Effector memory CD4-positive, alpha-beta T cell (primary cell): ENCODE measurements around the gene NXPH1.

ENCODE experiments used
- DNase-seq, 3 donors: peaks; one replicate each; pipeline ENCODE4 v3.0.0-alpha.2; 2020
- H3K27ac ChIP-seq: 2 replicates; pipeline ENCODE4 v1.7.0; 2013; ENCODE audit warnings: mild to moderate bottlenecking, low read length, moderate library complexity; ENCODE audit not compliant: insufficient read depth, poor library complexity, severe bottlenecking
- H3K27me3 ChIP-seq: replicated peaks from 2 replicates; pipeline ENCODE4 v1.7.0; 2013; ENCODE audit warnings: mild to moderate bottlenecking, low read length; ENCODE audit not compliant: insufficient read depth, control insufficient read depth, poor library complexity, severe bottlenecking
- H3K36me3 ChIP-seq: 2 replicates; pipeline ENCODE4 v1.7.0; 2013; ENCODE audit warnings: mild to moderate bottlenecking, low read length, moderate library complexity; ENCODE audit not compliant: control insufficient read depth, insufficient read depth
- H3K4me1 ChIP-seq: 2 replicates; pipeline ENCODE4 v1.7.0; 2013; ENCODE audit warnings: low read length, mild to moderate bottlenecking; ENCODE audit not compliant: control insufficient read depth, insufficient read depth, poor library complexity, severe bottlenecking
- H3K4me3 ChIP-seq: 2 replicates; pipeline ENCODE4 v1.7.0; 2013; ENCODE audit warnings: low read length, low read depth, mild to moderate bottlenecking; ENCODE audit not compliant: insufficient read depth, poor library complexity, severe bottlenecking
- H3K9me3 ChIP-seq: 2 replicates; pipeline ENCODE4 v1.7.0; 2013; ENCODE audit warnings: mild to moderate bottlenecking, low read length, moderate library complexity; ENCODE audit not compliant: control insufficient read depth

The NXPH1 gene

DNA sequence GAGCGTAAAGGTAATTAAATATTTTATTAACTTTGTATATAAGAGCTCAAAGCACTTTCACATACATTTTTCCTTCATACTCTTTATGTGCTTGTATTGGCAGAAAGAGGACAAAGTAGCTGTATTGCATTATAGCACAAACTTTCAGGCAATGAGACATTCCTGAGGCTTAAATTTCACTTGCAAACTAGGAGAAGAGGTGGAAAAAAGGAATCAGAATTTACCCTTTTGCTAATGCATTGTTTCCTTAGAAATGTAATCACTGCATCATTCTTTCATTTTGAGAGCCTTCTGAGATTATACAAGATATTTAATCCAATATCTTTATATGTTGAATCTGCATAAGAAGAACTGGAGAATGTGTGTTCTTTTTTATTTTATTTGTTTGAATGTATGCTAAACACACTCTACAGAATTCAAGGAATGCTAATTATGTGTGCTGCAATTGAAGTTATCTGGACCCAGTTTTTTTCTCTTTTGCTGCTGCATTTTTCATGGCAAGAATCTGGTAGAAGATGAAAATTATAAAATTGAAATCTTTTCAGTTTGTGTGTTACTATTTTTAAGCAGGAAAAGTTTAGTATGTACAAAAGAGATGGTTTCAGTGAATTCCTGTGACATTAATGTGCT lies 185.1 kb downstream of the NXPH1 start:
- H3K4me3 ChIP-seq = no peak overlapping the region
- no peaks in the 10 kb centered on the region for H3K4me1 ChIP-seq
- DNase-seq = no peak
- H3K27me3 ChIP-seq = no peaks in the 10 kb centered on the region
- H3K27ac ChIP-seq = no peak overlapping the region
- H3K36me3 ChIP-seq = no peaks in the 10 kb centered on the region
- H3K9me3 ChIP-seq = no peaks in the 10 kb centered on the region

DNA sequence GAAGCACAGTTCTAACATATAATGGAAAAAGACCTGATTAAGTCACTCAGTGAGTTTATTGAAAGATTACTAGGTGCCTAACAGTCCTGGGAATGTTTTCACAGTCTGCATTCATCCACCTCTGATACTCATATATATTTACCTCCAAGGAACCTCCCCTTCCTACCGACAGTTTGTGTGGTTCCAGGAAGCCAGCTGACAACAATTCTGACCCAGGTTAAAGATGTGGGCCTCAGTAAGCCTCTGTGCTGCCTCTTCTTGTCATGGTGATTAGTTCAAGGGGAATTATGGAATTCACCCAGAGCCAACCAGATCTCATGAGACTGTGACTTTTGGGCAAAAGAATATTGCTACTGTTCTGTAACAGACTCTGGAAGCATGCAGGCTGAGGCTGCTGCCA lies 186.8 kb downstream of the NXPH1 start:
- no peak overlapping the region for H3K4me3 ChIP-seq
- H3K27ac ChIP-seq = no peak overlapping the region
- H3K36me3 ChIP-seq = no peaks in the 10 kb centered on the region
- DNase-seq = no peak
- H3K4me1 ChIP-seq = no peaks in the 10 kb centered on the region
- no peaks in the 10 kb centered on the region for H3K27me3 ChIP-seq
- no peaks in the 10 kb centered on the region for H3K9me3 ChIP-seq

GRCh38 chr7:8625612-8626011 lies 192.2 kb downstream of the NXPH1 start:
- no peak for DNase-seq
- Histone ChIP-seq H3K36me3 (no peaks in the 10 kb centered on the region), H3K9me3 (no peaks in the 10 kb centered on the region), H3K27me3 (no peaks in the 10 kb centered on the region), H3K4me3 (no peak overlapping the region), H3K27ac (no peak overlapping the region), H3K4me1 (no peaks in the 10 kb centered on the region)

DNA sequence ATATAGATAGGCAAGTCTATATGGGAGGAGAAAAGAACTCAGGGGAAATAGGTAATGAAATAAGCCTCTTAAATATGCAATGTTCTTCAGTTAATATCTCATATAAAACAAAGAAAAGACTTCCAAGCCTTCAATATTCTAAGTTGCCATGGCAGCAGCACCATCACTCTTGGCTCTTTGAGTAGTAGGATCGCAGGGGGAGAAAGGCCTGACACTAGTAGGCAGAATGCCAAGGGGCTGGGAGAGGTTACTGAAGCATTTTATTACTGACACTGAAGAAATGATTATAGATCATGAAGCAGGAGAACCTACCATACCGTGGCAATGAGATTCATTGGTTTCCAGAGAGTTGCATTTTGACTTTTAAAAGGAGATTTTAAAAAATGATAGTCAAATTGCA lies 193.9 kb downstream of the NXPH1 start:
- Histone ChIP-seq H3K27me3 (no peaks in the 10 kb centered on the region), H3K4me1 (no peaks in the 10 kb centered on the region), H3K9me3 (no peaks in the 10 kb centered on the region)

GRCh38 chr7:8628656-8629055 lies 195.2 kb downstream of the NXPH1 start:
- Histone ChIP-seq H3K9me3 (no peaks in the 10 kb centered on the region), H3K27ac (no peak overlapping the region), H3K27me3 (no peaks in the 10 kb centered on the region), H3K4me3 (no peak overlapping the region), H3K36me3 (no peaks in the 10 kb centered on the region), H3K4me1 (no peaks in the 10 kb centered on the region)
- no peak for DNase-seq

More for the DNA sequence above, 193.9 kb downstream of the NXPH1 start:
- no peak overlapping the region for H3K27ac ChIP-seq
- no peak for DNase-seq
- H3K36me3 ChIP-seq = no peaks in the 10 kb centered on the region
- H3K4me3 ChIP-seq = no peak overlapping the region

DNA sequence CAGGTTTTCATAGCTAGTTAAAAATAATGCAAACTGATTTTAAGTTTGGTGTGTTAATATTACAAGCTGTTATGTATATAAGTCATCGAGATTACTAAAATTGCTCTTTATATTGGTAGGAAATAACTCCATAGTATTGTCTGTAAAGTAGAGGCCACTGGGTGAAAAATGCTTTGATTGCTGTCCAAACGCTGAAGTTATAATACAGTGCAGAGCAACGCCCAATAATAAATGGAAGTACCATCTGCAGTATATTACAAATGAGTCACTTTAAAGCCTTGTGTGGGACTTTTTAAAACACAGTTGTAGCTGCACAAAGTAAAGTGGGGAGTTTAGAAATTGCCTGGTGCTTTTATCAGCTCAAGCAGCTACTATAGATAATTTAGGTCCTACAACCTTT lies 196.1 kb downstream of the NXPH1 start:
- Histone ChIP-seq H3K36me3 (no peaks in the 10 kb centered on the region), H3K9me3 (no peaks in the 10 kb centered on the region)

GRCh38 chr7:8637322-8637721 lies 203.9 kb downstream of the NXPH1 start:
- H3K4me3 ChIP-seq = no peak overlapping the region
- H3K27ac ChIP-seq = no peak overlapping the region
- no peaks in the 10 kb centered on the region for H3K36me3 ChIP-seq
- no peaks in the 10 kb centered on the region for H3K9me3 ChIP-seq
- no peak for DNase-seq
- no peaks in the 10 kb centered on the region for H3K4me1 ChIP-seq
- H3K27me3 ChIP-seq = no peaks in the 10 kb centered on the region

More for the DNA sequence above, 196.1 kb downstream of the NXPH1 start:
- H3K4me1 ChIP-seq = no peaks in the 10 kb centered on the region
- DNase-seq = no peak
- H3K4me3 ChIP-seq = no peak overlapping the region
- no peak overlapping the region for H3K27ac ChIP-seq
- no peaks in the 10 kb centered on the region for H3K27me3 ChIP-seq

DNA sequence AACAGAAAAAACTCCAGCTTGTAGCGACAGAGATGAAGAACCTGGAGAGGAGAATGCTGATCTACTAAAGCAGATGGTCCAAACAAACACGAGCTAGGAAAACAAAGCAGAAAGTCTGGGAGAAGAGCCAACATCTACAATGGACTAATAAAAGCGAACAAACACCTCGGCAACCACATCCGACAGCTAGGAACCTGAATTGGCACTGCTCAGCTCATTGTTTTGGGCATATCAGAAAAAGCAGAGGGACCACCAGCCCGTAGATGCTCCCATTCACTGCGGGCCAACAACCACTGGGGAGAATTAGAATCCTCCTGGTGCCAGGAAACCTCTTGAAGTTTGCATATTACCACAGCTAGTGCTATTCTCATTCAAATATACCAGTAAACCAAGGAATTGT lies 204.7 kb downstream of the NXPH1 start:
- H3K4me1 ChIP-seq = no peaks in the 10 kb centered on the region
- no peak for DNase-seq
- no peak overlapping the region for H3K4me3 ChIP-seq
- H3K27ac ChIP-seq = no peak overlapping the region
- no peaks in the 10 kb centered on the region for H3K9me3 ChIP-seq
- no peaks in the 10 kb centered on the region for H3K27me3 ChIP-seq
- H3K36me3 ChIP-seq = no peaks in the 10 kb centered on the region

GRCh38 chr7:8639668-8640067 lies 206.3 kb downstream of the NXPH1 start:
- Histone ChIP-seq H3K27me3 (no peaks in the 10 kb centered on the region), H3K4me1 (no peaks in the 10 kb centered on the region), H3K36me3 (no peaks in the 10 kb centered on the region), H3K9me3 (no peaks in the 10 kb centered on the region), H3K4me3 (no peak overlapping the region), H3K27ac (no peak overlapping the region)
- no peak for DNase-seq

- no peaks in the 10 kb centered on the region for H3K4me1 ChIP-seq
- no peaks in the 10 kb centered on the region for H3K36me3 ChIP-seq
- no peaks in the 10 kb centered on the region for H3K27me3 ChIP-seq
- no peak overlapping the region for H3K4me3 ChIP-seq
- H3K9me3 ChIP-seq = no peaks in the 10 kb centered on the region
- DNase-seq = no peak
- H3K27ac ChIP-seq = no peak overlapping the region
Observed at GRCh38 chr7:8640671-8641070, 207.3 kb downstream of the NXPH1 start.
